DND-41 (cell line): ENCODE data around the gene AKNA.

Experiments
- ATAC-seq: fragments of 200-7000 bp; cut with Tn5 transposase; 3 replicates; pipeline ENCODE4 v1.9.1; 2021; ENCODE audit warnings: low read depth; ENCODE audit not compliant: insufficient read depth
- DNase-seq: peaks from one replicate; pipeline ENCODE4 v3.0.0-alpha.2; 2020
- H2AFZ ChIP-seq: 2 replicates; pipeline ENCODE4 v1.6.0; 2012; ENCODE audit warnings: low read depth, low read length
- H3K27ac ChIP-seq: 2 replicates; pipeline ENCODE4 v1.5.1; 2012; ENCODE audit warnings: low read length, inconsistent platforms
- H3K27me3 ChIP-seq: fragments of 200-600 bp; sonication (generic); 2 replicates; pipeline ENCODE4 v1.6.0; 2012; ENCODE audit warnings: low read length, mild to moderate bottlenecking, inconsistent platforms; ENCODE audit not compliant: insufficient read depth, poor library complexity
- H3K36me3 ChIP-seq: 2 replicates; pipeline ENCODE4 v1.5.1; 2012; ENCODE audit warnings: low read length, inconsistent platforms; ENCODE audit not compliant: insufficient read depth
- H3K4me1 ChIP-seq: 2 replicates; pipeline ENCODE4 v1.5.1; 2012; ENCODE audit warnings: mild to moderate bottlenecking, low read length; ENCODE audit not compliant: insufficient read depth
- H3K4me2 ChIP-seq: 2 replicates; pipeline ENCODE4 v1.6.0; 2012; ENCODE audit warnings: mild to moderate bottlenecking, moderate library complexity, low read length, inconsistent platforms; ENCODE audit not compliant: insufficient read depth
- H3K4me3 ChIP-seq, 2 experiments: fragments of 200-600 bp in 1 of 2; shearing (Covaris generic) in 1 of 2; 2 replicates each; pipeline ENCODE4 v1.5.1; 2012 to 2016; ENCODE audit warnings: inconsistent platforms in 2 of 2, low read length in 2 of 2, mild to moderate bottlenecking in 2 of 2, low read depth in 1 of 2, moderate library complexity in 1 of 2
- H3K79me2 ChIP-seq: 2 replicates; pipeline ENCODE4 v1.6.0; 2012; ENCODE audit warnings: low read length, inconsistent platforms; ENCODE audit not compliant: insufficient read depth
- H3K9ac ChIP-seq: 2 replicates; pipeline ENCODE4 v1.6.0; 2012; ENCODE audit warnings: low read depth, mild to moderate bottlenecking, inconsistent platforms, low read length, moderate library complexity
- H3K9me3 ChIP-seq: 2 replicates; pipeline ENCODE4 v1.5.1; 2012; ENCODE audit warnings: low read length, moderate library complexity, mild to moderate bottlenecking, inconsistent platforms; ENCODE audit not compliant: insufficient read depth, severe bottlenecking
- H4K20me1 ChIP-seq: 2 replicates; pipeline ENCODE4 v1.6.0; 2012; ENCODE audit warnings: low read length; ENCODE audit not compliant: insufficient read depth
- EZH2 ChIP-seq: IDR thresholded peaks from 3 replicates; pipeline ENCODE4 v1.6.1; 2012; ENCODE audit warnings: borderline replicate concordance, low read depth, mild to moderate bottlenecking, moderate library complexity, low read length, inconsistent platforms; ENCODE audit not compliant: severe bottlenecking
- TF ChIP-seq, protein P1 (sequence below): IDR thresholded peaks from 2 replicates; pipeline ENCODE4 v1.5.1; 2012; ENCODE audit warnings: borderline replicate concordance, low read length, moderate library complexity, mild to moderate bottlenecking; ENCODE audit not compliant: poor library complexity, severe bottlenecking; ENCODE audit errors: extremely low read depth

Gene AKNA

DNA sequence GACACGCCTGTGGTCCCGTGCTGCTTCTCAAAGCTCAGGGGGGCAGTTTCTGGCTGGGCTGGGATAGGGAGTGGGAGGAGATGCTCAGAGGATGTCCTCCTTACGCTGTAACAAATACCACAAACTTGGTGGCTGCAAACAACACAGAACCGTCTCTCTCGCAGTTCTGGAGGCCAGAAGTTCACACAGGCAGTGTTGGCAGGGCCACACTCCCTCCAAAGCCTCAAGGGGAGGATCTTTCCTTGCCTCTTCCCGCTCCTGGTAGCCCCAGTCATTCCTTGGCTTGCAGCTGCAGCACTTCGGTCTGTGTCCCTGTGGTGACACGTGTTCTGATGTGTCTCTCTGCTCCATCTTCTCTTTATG, 75.3 kb downstream of the AKNA start:
- Histone ChIP-seq H3K79me2 (no peaks in the 10 kb centered on the region), H2AFZ (no peak overlapping the region), H3K4me2 (no peak overlapping the region), H3K4me1 (peaks cover 4% of the 10 kb centered on the region; the same call in 1 of the 2 replicates), H3K9me3 (no peaks in the 10 kb centered on the region), H3K27ac (no peak overlapping the region), H4K20me1 (no peaks in the 10 kb centered on the region), H3K9ac (no peak overlapping the region), H3K36me3 (no peaks in the 10 kb centered on the region), H3K4me3 (no peak overlapping the region), H3K27me3 (no peaks in the 10 kb centered on the region)
- TF ChIP-seq, protein P1, sequence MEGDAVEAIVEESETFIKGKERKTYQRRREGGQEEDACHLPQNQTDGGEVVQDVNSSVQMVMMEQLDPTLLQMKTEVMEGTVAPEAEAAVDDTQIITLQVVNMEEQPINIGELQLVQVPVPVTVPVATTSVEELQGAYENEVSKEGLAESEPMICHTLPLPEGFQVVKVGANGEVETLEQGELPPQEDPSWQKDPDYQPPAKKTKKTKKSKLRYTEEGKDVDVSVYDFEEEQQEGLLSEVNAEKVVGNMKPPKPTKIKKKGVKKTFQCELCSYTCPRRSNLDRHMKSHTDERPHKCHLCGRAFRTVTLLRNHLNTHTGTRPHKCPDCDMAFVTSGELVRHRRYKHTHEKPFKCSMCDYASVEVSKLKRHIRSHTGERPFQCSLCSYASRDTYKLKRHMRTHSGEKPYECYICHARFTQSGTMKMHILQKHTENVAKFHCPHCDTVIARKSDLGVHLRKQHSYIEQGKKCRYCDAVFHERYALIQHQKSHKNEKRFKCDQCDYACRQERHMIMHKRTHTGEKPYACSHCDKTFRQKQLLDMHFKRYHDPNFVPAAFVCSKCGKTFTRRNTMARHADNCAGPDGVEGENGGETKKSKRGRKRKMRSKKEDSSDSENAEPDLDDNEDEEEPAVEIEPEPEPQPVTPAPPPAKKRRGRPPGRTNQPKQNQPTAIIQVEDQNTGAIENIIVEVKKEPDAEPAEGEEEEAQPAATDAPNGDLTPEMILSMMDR: no peak
- no peak for TF ChIP-seq EZH2
- ATAC-seq: no peak
- no peak for DNase-seq

DNA sequence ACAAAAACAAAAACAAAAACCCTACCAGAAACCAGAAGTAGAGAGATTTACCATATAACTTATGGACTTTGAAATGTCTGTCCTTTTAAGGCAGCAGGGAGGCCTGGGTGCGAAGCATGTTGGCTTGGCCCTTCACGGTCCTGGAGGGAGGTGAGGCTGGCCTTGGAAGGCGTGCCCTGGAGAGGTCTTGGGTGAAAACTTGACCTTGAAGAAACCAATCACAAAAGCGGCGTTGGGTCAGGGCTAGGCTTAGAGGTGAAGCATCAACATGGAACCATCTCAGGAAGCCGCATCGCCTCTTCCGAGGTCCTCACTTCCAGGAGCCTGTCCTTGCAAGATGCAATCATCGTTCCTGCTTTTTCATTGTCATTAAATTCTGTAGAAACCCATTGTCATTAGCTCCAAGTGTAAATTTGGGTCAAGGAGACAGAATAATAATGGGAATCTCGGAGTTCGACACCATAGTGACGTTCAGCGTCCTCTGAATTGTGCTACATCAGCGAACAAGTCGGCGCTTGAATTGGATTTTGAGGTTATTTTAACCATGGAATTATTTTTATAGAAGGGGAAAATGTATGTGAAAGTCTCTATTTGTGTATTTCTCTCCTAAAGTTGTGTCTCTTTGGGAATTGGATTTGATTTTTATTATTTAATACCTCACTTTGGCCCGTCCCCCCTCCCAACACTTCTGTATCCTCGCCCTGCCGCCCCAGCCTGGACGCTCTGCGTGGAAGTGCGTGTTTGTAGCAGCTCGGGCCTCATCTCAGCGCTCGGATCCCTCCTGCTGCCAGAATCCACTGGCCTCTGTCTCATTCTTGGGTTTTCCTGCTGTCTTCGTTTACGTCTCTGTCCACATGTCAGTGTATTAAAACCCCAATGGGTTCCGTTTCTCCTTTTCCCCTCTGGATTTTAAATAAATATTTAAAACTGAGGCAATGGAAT, 75.9 kb downstream of the AKNA start:
- 0 out of 2 replicates have a peak, but pooled peaks cover 2% of the 10 kb centered on the region for H3K4me1 ChIP-seq
- H3K4me2 ChIP-seq: no peak overlapping the region
- ATAC-seq: no peak
- no peaks in the 10 kb centered on the region for H3K79me2 ChIP-seq
- no peaks in the 10 kb centered on the region for H4K20me1 ChIP-seq
- no peak overlapping the region for H2AFZ ChIP-seq
- H3K27me3 ChIP-seq: no peaks in the 10 kb centered on the region
- H3K27ac ChIP-seq: no peak overlapping the region
- H3K9ac ChIP-seq: no peak overlapping the region
- no peak for DNase-seq
- H3K36me3 ChIP-seq: no peaks in the 10 kb centered on the region
- TF ChIP-seq, protein P1: no peak
- TF ChIP-seq EZH2: no peak
- no peak overlapping the region for H3K4me3 ChIP-seq
- no peaks in the 10 kb centered on the region for H3K9me3 ChIP-seq

DNA sequence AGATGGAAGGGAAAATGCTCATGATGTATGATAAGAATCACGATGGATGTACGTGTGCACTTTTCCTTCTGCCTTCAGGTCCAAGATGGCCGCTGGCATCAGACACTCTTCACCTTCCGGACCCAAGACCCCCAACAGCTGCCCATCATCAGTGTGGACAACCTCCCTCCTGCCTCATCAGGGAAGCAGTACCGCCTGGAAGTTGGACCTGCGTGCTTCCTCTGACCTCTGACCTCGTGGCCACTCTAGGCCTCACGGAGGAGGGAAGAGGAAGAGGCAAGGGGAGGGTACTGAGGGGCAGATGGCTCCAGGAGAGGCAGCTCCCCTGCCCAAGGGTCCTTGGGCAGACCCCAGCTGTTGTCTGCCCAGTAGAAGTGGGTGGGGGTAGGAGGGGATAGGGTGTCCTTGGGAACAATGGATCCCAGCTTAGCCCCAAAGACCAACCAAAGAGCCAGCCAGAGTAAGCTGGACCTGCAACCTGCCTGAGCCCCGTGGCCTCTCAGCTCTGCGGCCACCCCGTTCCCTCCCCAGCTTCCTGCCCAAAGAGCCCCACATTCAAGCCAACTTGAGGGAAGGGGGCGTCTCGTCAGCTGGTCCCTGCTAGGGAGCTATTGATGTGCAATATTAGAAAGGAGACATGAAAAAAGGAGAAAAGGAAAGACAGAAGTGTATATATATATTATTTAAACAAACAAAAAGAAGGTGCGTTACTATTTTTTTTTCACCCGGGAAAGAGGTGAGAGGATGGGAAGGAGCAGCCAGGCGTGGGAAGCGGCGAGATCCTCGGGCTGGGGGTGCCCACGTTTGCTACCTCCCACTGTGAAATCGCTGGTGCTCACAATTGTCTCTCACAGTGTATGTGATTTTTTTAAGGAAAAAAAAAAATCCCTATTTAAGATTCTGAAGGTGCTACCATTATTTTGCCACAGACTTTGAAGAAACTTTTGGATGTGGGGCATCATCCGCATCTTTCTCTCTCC, 77.0 kb downstream of the AKNA start:
- Histone ChIP-seq H3K36me3 (no peaks in the 10 kb centered on the region), H3K9ac (no peak overlapping the region)

More for the DNA sequence above, 77.0 kb downstream of the AKNA start:
- Histone ChIP-seq H3K79me2 (no peaks in the 10 kb centered on the region), H3K4me1 (no peaks in the 10 kb centered on the region), H3K4me2 (no peak overlapping the region), H3K9me3 (no peaks in the 10 kb centered on the region), H3K4me3 (no peak overlapping the region), H3K27ac (no peak overlapping the region), H4K20me1 (no peaks in the 10 kb centered on the region), H2AFZ (no peak overlapping the region), H3K27me3 (no peaks in the 10 kb centered on the region)
- TF ChIP-seq, protein P1: no peak
- TF ChIP-seq EZH2: no peak
- ATAC-seq: no peak
- DNase-seq: no peak
